ENCODE measurements around the gene DAP.

DNA sequence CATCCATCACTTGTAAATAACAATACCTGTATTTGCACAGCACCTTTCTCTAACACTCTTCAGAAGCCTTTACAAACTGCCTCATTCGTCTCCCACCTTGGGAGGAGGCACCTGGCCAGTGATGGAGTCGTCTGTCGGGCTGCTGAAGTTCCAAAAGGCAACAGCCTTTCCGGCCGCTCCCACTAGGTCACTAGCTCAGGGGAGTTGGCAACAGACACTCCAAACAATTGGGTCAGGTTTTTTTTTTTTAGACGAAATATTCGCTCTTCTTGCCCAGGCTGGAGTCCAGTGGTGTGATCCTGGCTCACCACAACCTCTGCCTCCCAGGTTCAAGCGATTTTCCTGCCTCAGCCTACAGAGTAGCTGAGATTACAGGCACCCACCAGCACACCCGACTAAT lies 4.0 kb downstream of the DAP start:
- no peak for TF ChIP-seq GLIS3 (CRISPR knock-in tag; IDR thresholded peaks at IDR 0.05)
- no peak for TF ChIP-seq ZFP3 (CRISPR knock-in tag; IDR thresholded peaks at IDR 0.05)
- no peak for TF ChIP-seq ESRRG (CRISPR knock-in tag; IDR thresholded peaks at IDR 0.05)

All from SK-N-SH treated with all-trans-retinoic acid at 6 μM for 48 hours (cell line).